Uterus (tissue), 2 donors: Measurements from ENCODE around the gene FBN1.

Experiments used
- CTCF ChIP-seq, 4 experiments: fragments of 200-600 bp in 2 of 4; fragments of 450-650 bp in 2 of 4; sonication (generic) in 2 of 4; IDR thresholded peaks; one replicate each; pipeline ENCODE4 v1.5.1; 2016 to 2019; ENCODE audit warnings: antibody characterized with exemption in 4 of 4, mild to moderate bottlenecking in 2 of 4, moderate library complexity in 1 of 4
- POLR2A ChIP-seq, 2 donors: fragments of 450-650 bp; IDR thresholded peaks; one replicate each; pipeline ENCODE4 v1.6.1; 2016; ENCODE audit warnings: antibody characterized with exemption in 2 of 2, mild to moderate bottlenecking in 1 of 2, moderate library complexity in 1 of 2

GRCh38 chr15:48541341-48542278, 103.9 kb downstream of the FBN1 start:
- TF ChIP-seq CTCF (IDR thresholded peaks at IDR 0.05) (no peak), POLR2A (IDR thresholded peaks at IDR 0.05) (no peak)
